SU-DHL-6 (cell line): ENCODE data around the gene HIVEP1.

Experiments
- EZH2phosphoT487 ChIP-seq: fragments of 200-600 bp; sonication (generic), shearing (Covaris generic); conservative IDR thresholded peaks from 2 replicates; pipeline ENCODE4 v1.6.1; 2018; ENCODE audit warnings: mild to moderate bottlenecking, antibody characterized with exemption, low read length, moderate library complexity, mixed read lengths
- TF ChIP-seq, protein P1 (sequence below): fragments of 200-600 bp; sonication (generic); IDR thresholded peaks from one replicate; pipeline ENCODE4 v1.5.1; 2017; ENCODE audit warnings: antibody characterized with exemption, mild to moderate bottlenecking, low read length, moderate library complexity; ENCODE audit not compliant: insufficient read depth, poor library complexity, severe bottlenecking

DNA sequence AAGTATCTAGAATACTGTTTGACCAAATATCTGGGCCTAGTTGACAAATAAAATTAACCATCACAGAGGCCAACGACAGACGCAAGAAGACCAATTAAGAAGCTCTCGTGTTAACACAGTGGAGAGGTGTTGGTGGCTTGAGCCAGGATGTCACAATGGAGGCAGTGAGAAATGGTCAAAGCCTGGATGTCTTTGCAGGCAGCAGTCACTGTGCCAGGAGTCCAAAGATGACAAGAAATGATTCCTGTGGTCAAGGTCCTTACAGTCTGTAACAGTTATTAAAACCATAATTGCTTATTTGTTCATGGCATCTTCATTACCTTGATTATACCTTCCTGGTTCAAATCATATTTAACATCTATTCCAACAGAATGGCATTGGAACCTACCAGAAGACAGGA is 186.7 kb downstream of the HIVEP1 start:
- TF ChIP-seq, protein P1, sequence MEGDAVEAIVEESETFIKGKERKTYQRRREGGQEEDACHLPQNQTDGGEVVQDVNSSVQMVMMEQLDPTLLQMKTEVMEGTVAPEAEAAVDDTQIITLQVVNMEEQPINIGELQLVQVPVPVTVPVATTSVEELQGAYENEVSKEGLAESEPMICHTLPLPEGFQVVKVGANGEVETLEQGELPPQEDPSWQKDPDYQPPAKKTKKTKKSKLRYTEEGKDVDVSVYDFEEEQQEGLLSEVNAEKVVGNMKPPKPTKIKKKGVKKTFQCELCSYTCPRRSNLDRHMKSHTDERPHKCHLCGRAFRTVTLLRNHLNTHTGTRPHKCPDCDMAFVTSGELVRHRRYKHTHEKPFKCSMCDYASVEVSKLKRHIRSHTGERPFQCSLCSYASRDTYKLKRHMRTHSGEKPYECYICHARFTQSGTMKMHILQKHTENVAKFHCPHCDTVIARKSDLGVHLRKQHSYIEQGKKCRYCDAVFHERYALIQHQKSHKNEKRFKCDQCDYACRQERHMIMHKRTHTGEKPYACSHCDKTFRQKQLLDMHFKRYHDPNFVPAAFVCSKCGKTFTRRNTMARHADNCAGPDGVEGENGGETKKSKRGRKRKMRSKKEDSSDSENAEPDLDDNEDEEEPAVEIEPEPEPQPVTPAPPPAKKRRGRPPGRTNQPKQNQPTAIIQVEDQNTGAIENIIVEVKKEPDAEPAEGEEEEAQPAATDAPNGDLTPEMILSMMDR = no peak
- TF ChIP-seq EZH2phosphoT487 = no peak
